Endodermal cell (in vitro differentiated cells): ENCODE results near the gene CLEC18C. TPM values are rescaled to one million over a fixed set of nuclear protein-coding genes. Genes with fewer than 3 reads are reported as not detected.
"Not testable (repeated sequence)": the region's sequence is repeated elsewhere in the genome, so short reads cannot be mapped to it uniquely, and the experiment has no call there.

Experiments used
- DNase-seq: peaks from one replicate; pipeline ENCODE4 v3.0.0-alpha.2; 2017
- H3K27ac ChIP-seq: 2 replicates; pipeline ENCODE4 v1.5.1; 2013; ENCODE audit warnings: mild to moderate bottlenecking, low read depth, low read length, moderate library complexity
- H3K27me3 ChIP-seq: 2 replicates; pipeline ENCODE4 v1.6.1; 2013; ENCODE audit warnings: mild to moderate bottlenecking, low read length, moderate library complexity; ENCODE audit not compliant: insufficient read depth, control insufficient read depth, poor library complexity, severe bottlenecking
- H3K36me3 ChIP-seq: 2 replicates; pipeline ENCODE4 v1.7.0; 2013; ENCODE audit warnings: mild to moderate bottlenecking, low read length, moderate library complexity; ENCODE audit not compliant: control insufficient read depth, insufficient read depth
- H3K4me1 ChIP-seq: one replicate; pipeline ENCODE4 v1.7.0; 2013; ENCODE audit warnings: low read length; ENCODE audit not compliant: control insufficient read depth, insufficient read depth
- H3K4me3 ChIP-seq: 2 replicates; pipeline ENCODE4 v1.5.1; 2013; ENCODE audit warnings: mild to moderate bottlenecking, low read length, moderate library complexity
- H3K9ac ChIP-seq: 2 replicates; pipeline ENCODE4 v1.6.1; 2013; ENCODE audit warnings: mild to moderate bottlenecking, low read length, moderate library complexity; ENCODE audit not compliant: poor library complexity, severe bottlenecking; ENCODE audit errors: extremely low read depth
- H3K9me3 ChIP-seq: 2 replicates; pipeline ENCODE4 v1.6.1; 2013; ENCODE audit warnings: mild to moderate bottlenecking, low read length, moderate library complexity; ENCODE audit not compliant: control insufficient read depth
- H3K27ac Mint-ChIP-seq: 2 replicates; pipeline ENCODE4 v1.8.0; 2020; ENCODE audit warnings: mixed read lengths
- H3K27me3 Mint-ChIP-seq: 2 replicates; pipeline ENCODE4 v1.8.0; 2021; ENCODE audit warnings: mild to moderate bottlenecking, mixed read lengths; ENCODE audit not compliant: insufficient read depth
- H3K36me3 Mint-ChIP-seq: 2 replicates; pipeline ENCODE4 v1.8.0; 2020; ENCODE audit warnings: low read depth, mixed read lengths
- H3K4me1 Mint-ChIP-seq: 2 replicates; pipeline ENCODE4 v1.8.0; 2020; ENCODE audit warnings: mixed read lengths
- H3K4me3 Mint-ChIP-seq: 2 replicates; pipeline ENCODE4 v1.8.0; 2020; ENCODE audit warnings: mild to moderate bottlenecking, moderate library complexity, mixed read lengths
- H3K9me3 Mint-ChIP-seq: 2 replicates; pipeline ENCODE4 v1.8.0; 2020; ENCODE audit warnings: mild to moderate bottlenecking, mixed read lengths
- WGBS, 2 experiments: methylation state at CpG; one replicate each; pipeline versions ENCODE4 v1.1.5 to v1.1.7; 2013; ENCODE audit warnings: missing lambda C conversion rate in 2 of 2, mixed read lengths in 1 of 2; ENCODE audit not compliant: insufficient coverage in 1 of 2, insufficient read length in 1 of 2; 5-methylcytosine and 5-hydroxymethylcytosine counted together
- total RNA-seq, 2 donors: library from RNA; stranded (reverse); fragmentation: NEBNext Ultra II Directional in 1 of 2; extraction: Animal tissue kit (Norgen Biotek cat#: 25700) in 1 of 2; gene quantifications; 2 replicates in 1 of 2; 3 replicates in 1 of 2; pipeline ENCODE4 v1.2.1, GENCODE V29; 2021

The CLEC18C gene
- total RNA-seq, 2 donors from 2014 or later: 0.20 TPM; not detected in 1

- not testable (repeated sequence) for H3K9ac ChIP-seq, H3K9me3 ChIP-seq, H3K4me1 ChIP-seq, H3K27me3 ChIP-seq, H3K4me3 ChIP-seq, H3K27me3 Mint-ChIP-seq, H3K9me3 Mint-ChIP-seq, H3K27ac Mint-ChIP-seq, DNase-seq, H3K27ac ChIP-seq, H3K4me1 Mint-ChIP-seq, H3K4me3 Mint-ChIP-seq
- WGBS, 2 experiments: 89 to 97% methylated on average over 7 to 10 of the region's 10 CpGs
- H3K36me3 ChIP-seq: peaks cover 23% of the 10 kb centered on the region
- H3K36me3 Mint-ChIP-seq: peaks cover 51% of the 10 kb centered on the region
Measured at GRCh38 chr16:70142739-70143138, 30.8 kb upstream of the CLEC18C start.

GRCh38 chr16:70143231-70143895, 30.2 kb upstream of the CLEC18C start:
- H3K9me3 Mint-ChIP-seq, H3K4me3 Mint-ChIP-seq, H3K4me1 ChIP-seq, H3K27ac ChIP-seq, H3K27me3 Mint-ChIP-seq, DNase-seq, H3K9ac ChIP-seq, H3K4me1 Mint-ChIP-seq, H3K9me3 ChIP-seq, H3K27me3 ChIP-seq, H3K27ac Mint-ChIP-seq, H3K4me3 ChIP-seq: not testable (repeated sequence)
- peaks cover 27% of the 10 kb centered on the region for H3K36me3 ChIP-seq
- peaks cover 55% of the 10 kb centered on the region for H3K36me3 Mint-ChIP-seq
- WGBS, 2 experiments: 79 to 97% methylated on average over 6 to 8 of the region's 9 CpGs

- not testable (repeated sequence) for H3K27ac ChIP-seq, H3K9me3 Mint-ChIP-seq, H3K4me1 ChIP-seq, H3K9ac ChIP-seq, H3K27ac Mint-ChIP-seq, H3K27me3 Mint-ChIP-seq, H3K27me3 ChIP-seq, H3K4me3 Mint-ChIP-seq, H3K4me3 ChIP-seq, H3K9me3 ChIP-seq, DNase-seq, H3K4me1 Mint-ChIP-seq
- peaks cover 47% of the 10 kb centered on the region for H3K36me3 ChIP-seq
- H3K36me3 Mint-ChIP-seq: peaks cover 66% of the 10 kb centered on the region
- WGBS, 2 experiments: 89 to 90% methylated on average over 5 to 9 of the region's 11 CpGs
Measured at GRCh38 chr16:70147853-70148252, 25.7 kb upstream of the CLEC18C start.

- not testable (repeated sequence) for H3K27me3 ChIP-seq, H3K9me3 Mint-ChIP-seq, H3K27ac ChIP-seq, H3K4me3 ChIP-seq, H3K9ac ChIP-seq, H3K4me3 Mint-ChIP-seq, H3K27me3 Mint-ChIP-seq, H3K27ac Mint-ChIP-seq, DNase-seq, H3K9me3 ChIP-seq, H3K4me1 Mint-ChIP-seq, H3K4me1 ChIP-seq
- 96 to 100% methylated on average over 1 to 5 of the region's 6 CpGs for WGBS, 2 experiments
- H3K36me3 ChIP-seq: peaks cover 48% of the 10 kb centered on the region
- H3K36me3 Mint-ChIP-seq: peaks cover 68% of the 10 kb centered on the region
Measured at GRCh38 chr16:70148453-70148852, 25.1 kb upstream of the CLEC18C start.

- peaks cover 72% of the 10 kb centered on the region for H3K36me3 Mint-ChIP-seq
Measured at GRCh38 chr16:70149296-70149695, 24.3 kb upstream of the CLEC18C start.

More at GRCh38 chr16:70149296-70149695, 24.3 kb upstream of the CLEC18C start:
- not testable (repeated sequence) for H3K9me3 Mint-ChIP-seq, H3K4me3 ChIP-seq, H3K27me3 Mint-ChIP-seq, H3K4me1 ChIP-seq, H3K9ac ChIP-seq, H3K27ac Mint-ChIP-seq, H3K4me1 Mint-ChIP-seq, DNase-seq, H3K9me3 ChIP-seq, H3K27ac ChIP-seq, H3K4me3 Mint-ChIP-seq, H3K27me3 ChIP-seq
- WGBS, 2 experiments: 93 to 97% methylated on average over 7 to 8 of the region's 8 CpGs
- peaks cover 51% of the 10 kb centered on the region for H3K36me3 ChIP-seq
